GM21576 (cell line): ENCODE data around the gene WDR27.
"Not testable (repeated sequence)": the region's sequence is repeated elsewhere in the genome, so short reads cannot be mapped to it uniquely, and the experiment has no call there.

Experiments used
- ATAC-seq: cut with Tn5 transposase; IDR thresholded peaks from one replicate; pipeline ENCODE4 v1.9.1; 2021; ENCODE audit warnings: mild to moderate bottlenecking, moderate library complexity; ENCODE audit not compliant: unreplicated experiment

The WDR27 gene

GRCh38 chr6:169618526-169619490 is 83.0 kb downstream of the WDR27 start:
- ATAC-seq, result no peak

GRCh38 chr6:169617562-169617961 is 84.3 kb downstream of the WDR27 start:
- ATAC-seq, result no peak

GRCh38 chr6:169608609-169609008 is 93.2 kb downstream of the WDR27 start:
- not testable (repeated sequence) for ATAC-seq

- no peak for ATAC-seq
Observed at GRCh38 chr6:169604076-169604475, 97.8 kb downstream of the WDR27 start.

GRCh38 chr6:169601129-169601528 is 100.7 kb downstream of the WDR27 start:
- not testable (repeated sequence) for ATAC-seq

GRCh38 chr6:169592558-169592957 is 109.3 kb downstream of the WDR27 start:
- no peak for ATAC-seq

- no peak for ATAC-seq
Observed at GRCh38 chr6:169591616-169592015, 110.2 kb downstream of the WDR27 start.

GRCh38 chr6:169590376-169590939 is 111.4 kb downstream of the WDR27 start:
- ATAC-seq, result no peak

GRCh38 chr6:169589699-169590257 is 112.1 kb downstream of the WDR27 start:
- peak; percentile 82 for ATAC-seq

GRCh38 chr6:169589293-169589692 is 112.5 kb downstream of the WDR27 start:
- ATAC-seq, result peak; percentile 84

- ATAC-seq, result no peak
Observed at GRCh38 chr6:169587975-169588374, 113.9 kb downstream of the WDR27 start.

- no peak for ATAC-seq
Observed at GRCh38 chr6:169583886-169584541, 117.8 kb downstream of the WDR27 start.

- no peak for ATAC-seq
Observed at GRCh38 chr6:169579407-169580111, 122.3 kb downstream of the WDR27 start.

- ATAC-seq, result no peak
Observed at GRCh38 chr6:169577974-169578373, 123.9 kb downstream of the WDR27 start.

- no peak for ATAC-seq
Observed at GRCh38 chr6:169577236-169577635, 124.6 kb downstream of the WDR27 start.

- no peak for ATAC-seq
Observed at GRCh38 chr6:169575821-169576220, 126.0 kb downstream of the WDR27 start.

- ATAC-seq, result no peak
Observed at GRCh38 chr6:169575365-169575764, 126.5 kb downstream of the WDR27 start.

GRCh38 chr6:169574420-169574819 is 127.4 kb downstream of the WDR27 start:
- ATAC-seq, result no peak

- ATAC-seq, result no peak
Observed at GRCh38 chr6:169573883-169574282, 127.9 kb downstream of the WDR27 start.

GRCh38 chr6:169571123-169571962 is 130.5 kb downstream of the WDR27 start:
- ATAC-seq, result no peak
